NCI-H1092 (cell line): ENCODE data around the gene C11orf86.

Experiments used
- DNase-seq: peaks from one replicate; lab custom pipeline; 2025; lab: John Stamatoyannopoulos, UW

Gene C11orf86

GRCh38 chr11:67024966-67025365 is 49.9 kb downstream of the C11orf86 start:
- no peak for DNase-seq

GRCh38 chr11:67025750-67026149 is 50.6 kb downstream of the C11orf86 start:
- no peak for DNase-seq
